Measurements from ENCODE around the gene MRPS21. TPM values are rescaled to one million over a fixed set of nuclear protein-coding genes. Genes with fewer than 3 reads are reported as not detected.
A peak's percentile ranks its signal among the peaks of the same experiment; 100 is the strongest.

MRPS21 gene
- total RNA-seq, 4 donors from 2014 or later, result 28.6 to 59.3 (median 38.6) TPM

DNA sequence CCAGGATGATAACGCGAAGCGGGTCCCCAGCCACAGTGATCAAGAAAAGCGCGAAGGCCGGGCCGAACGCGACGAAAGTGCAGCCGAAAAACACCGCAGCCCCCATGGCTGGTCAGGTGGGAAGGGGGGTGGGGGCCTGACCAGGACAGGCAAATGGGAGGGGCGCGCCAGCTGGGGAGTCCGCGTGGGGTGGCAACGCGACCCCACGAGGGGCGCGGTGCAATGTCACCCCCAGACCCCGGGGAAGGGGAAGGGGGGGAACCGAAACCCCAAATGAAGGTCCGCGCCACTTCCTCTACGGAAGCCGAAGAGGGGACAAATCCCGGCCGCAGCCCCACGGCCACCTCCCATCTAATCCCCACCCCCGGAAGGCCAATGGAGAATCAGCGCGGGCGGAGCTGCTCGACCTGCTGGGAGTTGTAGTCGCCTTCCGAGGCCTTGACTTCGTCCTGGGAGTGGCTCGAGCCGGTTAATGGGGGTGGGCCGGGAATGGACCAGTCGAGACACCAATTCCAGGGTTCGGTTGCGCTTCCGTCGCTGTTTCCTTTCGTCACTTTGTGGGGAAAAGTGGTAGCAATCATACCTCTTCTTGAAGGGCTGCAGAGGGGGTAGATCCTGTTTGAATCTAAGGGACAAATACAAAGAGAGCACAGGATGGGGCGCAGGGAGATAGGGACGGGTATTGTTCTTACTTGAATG lies 24.8 kb upstream of the MRPS21 start, which contains the start of gene APH1A:
APH1A (minus strand) TSS at position 312 of the 699 bp plus-strand sequence; CDS start at position 106, 206 bp downstream.
- peak; percentile 94 to 96 for DNase-seq
- intact Hi-C loops (cut with DNase I; ENCODE audit: low total_unique reads), result no loop called here
- TF ChIP-seq, protein P1, sequence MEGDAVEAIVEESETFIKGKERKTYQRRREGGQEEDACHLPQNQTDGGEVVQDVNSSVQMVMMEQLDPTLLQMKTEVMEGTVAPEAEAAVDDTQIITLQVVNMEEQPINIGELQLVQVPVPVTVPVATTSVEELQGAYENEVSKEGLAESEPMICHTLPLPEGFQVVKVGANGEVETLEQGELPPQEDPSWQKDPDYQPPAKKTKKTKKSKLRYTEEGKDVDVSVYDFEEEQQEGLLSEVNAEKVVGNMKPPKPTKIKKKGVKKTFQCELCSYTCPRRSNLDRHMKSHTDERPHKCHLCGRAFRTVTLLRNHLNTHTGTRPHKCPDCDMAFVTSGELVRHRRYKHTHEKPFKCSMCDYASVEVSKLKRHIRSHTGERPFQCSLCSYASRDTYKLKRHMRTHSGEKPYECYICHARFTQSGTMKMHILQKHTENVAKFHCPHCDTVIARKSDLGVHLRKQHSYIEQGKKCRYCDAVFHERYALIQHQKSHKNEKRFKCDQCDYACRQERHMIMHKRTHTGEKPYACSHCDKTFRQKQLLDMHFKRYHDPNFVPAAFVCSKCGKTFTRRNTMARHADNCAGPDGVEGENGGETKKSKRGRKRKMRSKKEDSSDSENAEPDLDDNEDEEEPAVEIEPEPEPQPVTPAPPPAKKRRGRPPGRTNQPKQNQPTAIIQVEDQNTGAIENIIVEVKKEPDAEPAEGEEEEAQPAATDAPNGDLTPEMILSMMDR (IDR thresholded peaks at IDR 0.05), result peak in 2 of 4 experiments; percentile 5 to 26
- TF ChIP-seq POLR2A (IDR thresholded peaks at IDR 0.05), result peak; percentile 52 to 71
- Histone ChIP-seq H3K27ac (peak within 1 kb of the TSS; percentile 93), H3K4me3 (peak within 1 kb of the TSS; percentile 94 to 98), H3K36me3 (no peaks in the 10 kb centered on the region), H3K27me3 (no peaks in the 10 kb centered on the region), H3K9me3 (no peaks in the 10 kb centered on the region), H3K4me1 (no peaks in the 10 kb centered on the region)

DNA sequence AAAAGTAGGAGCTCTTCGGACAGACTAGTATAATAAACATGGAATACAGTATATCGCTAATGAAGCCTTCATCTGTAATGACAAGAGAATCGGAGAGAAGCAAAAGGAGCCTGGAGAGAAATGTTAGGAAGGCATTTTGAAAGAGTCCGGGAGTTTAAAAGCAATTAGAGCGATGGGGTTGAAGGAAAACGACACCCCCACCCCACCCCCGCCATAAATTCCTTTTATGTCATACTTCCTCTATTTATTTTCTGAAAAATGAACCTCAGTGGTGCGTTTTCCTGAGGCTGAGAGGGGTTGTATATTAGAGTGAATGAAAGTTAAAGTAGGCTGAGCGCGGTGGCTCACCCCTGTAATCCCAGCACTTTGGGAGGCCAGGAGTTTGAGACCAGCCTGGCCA lies 24.2 kb upstream of the MRPS21 start:
- TF ChIP-seq, protein P1 (IDR thresholded peaks at IDR 0.05), result no peak
- no peak for TF ChIP-seq POLR2A (IDR thresholded peaks at IDR 0.05)
- Histone ChIP-seq H3K4me3 (peak overlapping the region; percentile 94 to 98), H3K9me3 (no peaks in the 10 kb centered on the region), H3K27ac (peak overlapping the region; percentile 93), H3K27me3 (no peaks in the 10 kb centered on the region), H3K36me3 (no peaks in the 10 kb centered on the region), H3K4me1 (no peaks in the 10 kb centered on the region)
- no peak for DNase-seq
- intact Hi-C loops (cut with DNase I; ENCODE audit: low total_unique reads), result no loop called here

DNA sequence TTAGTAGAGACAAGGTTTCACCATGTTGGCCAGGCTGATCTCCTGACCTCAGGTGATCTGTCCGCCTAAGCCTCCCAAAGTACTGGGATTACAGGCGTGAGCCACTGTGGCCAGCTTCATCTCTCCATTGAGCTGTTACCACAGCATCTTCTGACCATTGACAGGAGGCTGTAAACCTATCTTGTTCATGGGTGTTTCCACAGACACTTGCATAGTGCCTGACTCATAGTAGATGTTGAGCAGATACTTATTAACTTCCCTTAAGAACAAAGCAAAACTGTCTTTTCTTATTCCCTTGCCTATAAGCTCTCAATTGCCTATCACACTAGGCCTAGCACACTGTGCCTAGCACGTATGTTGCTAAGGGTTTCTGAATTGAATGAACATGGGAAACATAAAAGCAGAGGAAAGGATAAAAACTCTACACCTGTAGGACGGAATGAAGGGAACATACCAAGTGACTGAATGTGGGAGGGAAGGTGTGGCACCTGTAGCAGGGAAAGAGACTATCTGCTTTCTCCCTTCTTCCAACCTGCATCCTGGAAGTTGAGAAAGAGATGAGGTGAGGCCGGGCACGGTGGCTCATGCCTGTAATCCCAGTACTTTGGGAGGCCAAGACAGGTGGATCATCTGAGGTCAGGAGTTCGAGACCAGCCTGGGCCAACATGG lies 22.2 kb upstream of the MRPS21 start:
- intact Hi-C loops (cut with DNase I; ENCODE audit: low total_unique reads), result no loop called here
- no peak overlapping the region for H3K4me3 ChIP-seq
- no peaks in the 10 kb centered on the region for H3K27me3 ChIP-seq
- no peak for TF ChIP-seq POLR2A (IDR thresholded peaks at IDR 0.05)
- TF ChIP-seq, protein P1 (IDR thresholded peaks at IDR 0.05), result no peak
- no peaks in the 10 kb centered on the region for H3K36me3 ChIP-seq
- H3K27ac ChIP-seq, result peak overlapping the region in 1 of 2 donors; percentile 69
- H3K9me3 ChIP-seq, result no peaks in the 10 kb centered on the region
- DNase-seq, result no peak
- no peaks in the 10 kb centered on the region for H3K4me1 ChIP-seq

DNA sequence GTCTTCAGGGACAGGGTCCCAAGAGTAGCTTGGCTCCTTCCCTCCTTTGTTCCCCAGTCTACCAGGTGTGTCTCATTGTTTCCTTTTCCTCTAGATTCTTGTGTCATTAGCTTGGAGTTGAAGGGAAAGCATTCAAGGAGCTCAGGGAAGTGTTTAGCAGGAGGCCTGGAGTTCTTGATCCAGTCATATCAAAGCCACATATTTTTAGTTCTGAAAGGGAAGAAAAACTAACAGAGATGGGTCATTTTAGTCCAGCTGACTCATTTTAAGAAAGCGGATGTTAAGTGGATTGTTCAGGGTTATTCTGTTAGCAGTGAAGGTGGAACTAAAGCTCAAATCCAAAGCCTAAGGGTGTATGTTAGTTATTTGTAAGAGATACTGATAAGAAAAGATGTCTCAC lies 20.4 kb upstream of the MRPS21 start:
- H3K27ac ChIP-seq, result peak overlapping the region; percentile 52 to 69
- no peaks in the 10 kb centered on the region for H3K27me3 ChIP-seq
- TF ChIP-seq, protein P1 (IDR thresholded peaks at IDR 0.05), result no peak
- no peak for TF ChIP-seq POLR2A (IDR thresholded peaks at IDR 0.05)
- H3K4me3 ChIP-seq, result no peak overlapping the region
- intact Hi-C loops (cut with DNase I; ENCODE audit: low total_unique reads), result no loop called here
- no peak for DNase-seq
- H3K9me3 ChIP-seq, result no peaks in the 10 kb centered on the region
- H3K4me1 ChIP-seq, result no peaks in the 10 kb centered on the region
- H3K36me3 ChIP-seq, result no peaks in the 10 kb centered on the region

DNA sequence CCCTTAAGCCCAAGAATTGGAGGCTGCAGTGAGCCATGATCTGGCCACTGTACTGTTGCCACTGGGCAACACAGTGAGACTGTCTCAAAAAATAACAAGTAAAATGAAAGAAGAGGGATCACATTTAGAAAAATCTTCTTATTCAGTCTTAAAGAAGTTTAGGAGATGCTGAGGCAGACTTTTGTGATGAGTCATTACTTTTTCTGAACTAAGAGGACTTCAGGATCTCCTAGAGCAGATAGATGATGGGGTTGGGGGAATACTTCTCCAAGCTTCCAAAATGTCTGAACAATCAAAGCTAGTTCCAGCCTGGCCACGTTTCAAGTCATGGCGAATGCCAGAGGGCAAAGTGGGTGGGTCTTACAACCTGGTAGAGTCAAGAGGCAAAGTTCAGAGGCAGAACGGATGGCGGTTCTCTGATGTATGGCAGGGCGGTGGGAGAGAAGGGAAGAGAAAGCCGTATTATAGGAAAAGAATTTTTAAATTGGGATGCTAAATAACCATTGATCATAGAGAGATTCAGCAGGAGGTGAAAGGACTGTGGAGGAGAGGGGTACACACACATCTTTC lies 13.4 kb upstream of the MRPS21 start:
- Histone ChIP-seq H3K27ac (peak overlapping the region in 1 of 2 donors; percentile 92), H3K27me3 (no peaks in the 10 kb centered on the region), H3K9me3 (no peaks in the 10 kb centered on the region), H3K4me1 (no peaks in the 10 kb centered on the region), H3K4me3 (no peak overlapping the region), H3K36me3 (no peaks in the 10 kb centered on the region)
- no peak for DNase-seq
- intact Hi-C loops (cut with DNase I; ENCODE audit: low total_unique reads), result no loop called here
- TF ChIP-seq, protein P1 (IDR thresholded peaks at IDR 0.05), result no peak
- no peak for TF ChIP-seq POLR2A (IDR thresholded peaks at IDR 0.05)
